ENCODE results near the gene XPO4. TPM values are rescaled to one million over a fixed set of nuclear protein-coding genes. Genes with fewer than 3 reads are reported as not detected.

The XPO4 gene
- total RNA-seq, 1 experiment from 2014 or later = 34.1 TPM

GRCh38 chr13:20826843-20827560, 75.5 kb downstream of the XPO4 start:
- H3K27me3 ChIP-seq (ENCODE audit: insufficient read depth, low read length) = no peaks in the 10 kb centered on the region
- no peak overlapping the region for H2BK120ac ChIP-seq (ENCODE audit: low read depth, low read length, poor library complexity, severe bottlenecking)
- H3K79me1 ChIP-seq (ENCODE audit: insufficient read depth, low read depth, low read length, poor library complexity, severe bottlenecking) = no peaks in the 10 kb centered on the region
- WGBS (ENCODE audit: extremely low coverage, insufficient read length, low lambda C conversion rate) = no CpG with 5 or more reads among the region's 3 CpGs
- H4K8ac ChIP-seq (replicated peaks; ENCODE audit: insufficient read length, low read depth, low read length) = no peak overlapping the region
- TF ChIP-seq CTCF (conservative IDR thresholded peaks at IDR 0.05) = no peak
- H3K9ac ChIP-seq (ENCODE audit: extremely low read depth, insufficient read length, low read length) = no peak overlapping the region
- no peak overlapping the region for H3K23ac ChIP-seq (ENCODE audit: insufficient read length, low read depth, low read length)
- no peak overlapping the region for H3T11ph ChIP-seq (ENCODE audit: low read length)
- H3K56ac ChIP-seq (ENCODE audit: insufficient read length, low read depth, low read length) = no peak overlapping the region
- no peak overlapping the region for H4K5ac ChIP-seq (ENCODE audit: insufficient read length, low read depth, low read length)
- H3K18ac ChIP-seq (ENCODE audit: insufficient read length, low read depth, low read length) = no peak overlapping the region
- H2BK20ac ChIP-seq (ENCODE audit: low read depth, low read length, poor library complexity, severe bottlenecking) = no peak overlapping the region
- no peaks in the 10 kb centered on the region; the same call in 1 of the 2 replicates for H3K79me2 ChIP-seq (ENCODE audit: insufficient read depth, low read length)
- no peak overlapping the region for H3K27ac Mint-ChIP-seq
- H3K9me3 Mint-ChIP-seq = no peaks in the 10 kb centered on the region
- no peak overlapping the region for H2BK5ac ChIP-seq (ENCODE audit: insufficient read length, low read length)
- peaks cover 2% of the 10 kb centered on the region; the same call in 1 of the 2 replicates for H3K4me1 ChIP-seq (ENCODE audit: insufficient read depth, low read length)
- no peaks in the 10 kb centered on the region for H3K9me3 ChIP-seq (ENCODE audit: control insufficient read depth, low read depth, low read length)
- no peak overlapping the region for H3K14ac ChIP-seq (ENCODE audit: insufficient read depth, low read length)
- H4K20me1 ChIP-seq (ENCODE audit: control insufficient read depth, insufficient read depth, insufficient read length) = no peaks in the 10 kb centered on the region
- H3K27ac ChIP-seq (ENCODE audit: insufficient read length, low read depth, low read length) = no peak overlapping the region
- no peak overlapping the region for H3K4me3 Mint-ChIP-seq
- H4K91ac ChIP-seq (ENCODE audit: insufficient read length, low read depth, low read length) = no peak overlapping the region
- H3K23me2 ChIP-seq (ENCODE audit: insufficient read length, low read depth, low read length, poor library complexity, severe bottlenecking) = no peaks in the 10 kb centered on the region
- peaks cover 10 to 21% of the 10 kb centered on the region in 2 experiments for H3K4me1 Mint-ChIP-seq
- H3K27me3 Mint-ChIP-seq (ENCODE audit: low read depth) = no peaks in the 10 kb centered on the region
- H2AFZ ChIP-seq (ENCODE audit: low read length) = no peak overlapping the region
- DNase-seq = no peak
- no peak overlapping the region for H2BK12ac ChIP-seq (ENCODE audit: insufficient read length, low read depth, low read length)
- no peak overlapping the region for H2AK5ac ChIP-seq (ENCODE audit: insufficient read length, low read length)
- no peaks in the 10 kb centered on the region for H3K36me3 Mint-ChIP-seq (ENCODE audit: insufficient read depth in 1 of 3, low read depth in 3 of 3)
- no peak overlapping the region for H3K4me2 ChIP-seq (ENCODE audit: insufficient read depth, insufficient read length, low read length)
- H2BK15ac ChIP-seq (ENCODE audit: low read depth, low read length) = no peak overlapping the region
- no peak overlapping the region for H3K4ac ChIP-seq (ENCODE audit: low read depth, low read length)

All from H9 (cell line).